Body of pancreas (tissue), 4 donors: ENCODE data around the gene SHLD2. TPM values are rescaled to one million over a fixed set of nuclear protein-coding genes. Genes with fewer than 3 reads are reported as not detected.
"Not testable (repeated sequence)": the region's sequence is repeated elsewhere in the genome, so short reads cannot be mapped to it uniquely, and the experiment has no call there.

Experiments used
- ATAC-seq: fragments of 150-250 bp; one replicate; pipeline ENCODE4 v1.9.1; 2016
- DNase-seq, 4 donors: peaks; one replicate each; pipeline ENCODE4 v3.0.0-alpha.2; 2019
- H3K27ac ChIP-seq, 4 donors: fragments of 200-600 bp; sonication (generic); 1 replicate in 3 of 4; 2 replicates in 1 of 4; pipeline versions ENCODE4 v1.5.1 to v1.6.1; 2016 to 2019; ENCODE audit warnings: mild to moderate bottlenecking in 1 of 4, mixed read lengths in 1 of 4, moderate library complexity in 1 of 4
- H3K27me3 ChIP-seq, 2 donors: fragments of 200-600 bp; sonication (generic); one replicate each; pipeline ENCODE4 v1.6.0; 2016; ENCODE audit warnings: mild to moderate bottlenecking in 1 of 2
- H3K36me3 ChIP-seq, 2 donors: fragments of 200-600 bp; sonication (generic); replicated peaks in 1 of 2; 2 replicates each; pipeline ENCODE4 v1.5.1; 2016; ENCODE audit warnings: low read depth in 2 of 2; ENCODE audit not compliant: insufficient read depth in 1 of 2
- H3K4me1 ChIP-seq: fragments of 200-600 bp; sonication (generic); one replicate; pipeline ENCODE4 v1.6.0; 2016
- H3K4me3 ChIP-seq, 2 donors: fragments of 200-600 bp; sonication (generic); 1 replicate in 1 of 2; 2 replicates in 1 of 2; pipeline ENCODE4 v1.5.1; 2016 to 2019
- H3K9me3 ChIP-seq, 3 donors: fragments of 200-600 bp; sonication (generic); 1 replicate in 2 of 3; 2 replicates in 1 of 3; pipeline ENCODE4 v1.5.1; 2016
- CTCF ChIP-seq, 7 experiments: fragments of 450-650 bp in 4 of 7; fragments of 200-600 bp in 3 of 7; sonication (generic) in 3 of 7; IDR thresholded peaks; one replicate each; pipeline ENCODE4 v1.5.1; 2016 to 2019; ENCODE audit warnings: antibody characterized with exemption in 7 of 7
- WGBS, 2 donors: methylation state at CpG; one replicate each; pipeline ENCODE4 v1.1.5; 2017; 5-methylcytosine and 5-hydroxymethylcytosine counted together
- intact Hi-C: fragments of 100-400 bp; cut with DNase I; formaldehyde crosslinking; loops from one replicate; pipeline ENCODE4 v1.15.1; 2023
- total RNA-seq, 2 donors: library from RNA; depleted of rRNA; stranded (reverse); fragments of >200 nt; gene quantifications; one replicate each; pipeline ENCODE4 v1.1.0, GENCODE V29; 2016

Gene SHLD2
- total RNA-seq, 2 donors from 2014 or later = 15.2 to 16.3 TPM

- intact Hi-C loops, H3K4me3 ChIP-seq, H3K27me3 ChIP-seq, H3K36me3 ChIP-seq, DNase-seq, H3K27ac ChIP-seq, H3K4me1 ChIP-seq, H3K9me3 ChIP-seq: not testable (repeated sequence)
- ATAC-seq = peak; percentile 35
- TF ChIP-seq CTCF (IDR thresholded peaks at IDR 0.05) = peak in 3 of 7 experiments; percentile 12 to 31 (median 14)
- WGBS, 2 donors = 55 to 67% methylated on average over 4 to 5 of the region's 9 CpGs
Measured at GRCh38 chr10:87149020-87149609, 54.1 kb downstream of the SHLD2 start.

DNA sequence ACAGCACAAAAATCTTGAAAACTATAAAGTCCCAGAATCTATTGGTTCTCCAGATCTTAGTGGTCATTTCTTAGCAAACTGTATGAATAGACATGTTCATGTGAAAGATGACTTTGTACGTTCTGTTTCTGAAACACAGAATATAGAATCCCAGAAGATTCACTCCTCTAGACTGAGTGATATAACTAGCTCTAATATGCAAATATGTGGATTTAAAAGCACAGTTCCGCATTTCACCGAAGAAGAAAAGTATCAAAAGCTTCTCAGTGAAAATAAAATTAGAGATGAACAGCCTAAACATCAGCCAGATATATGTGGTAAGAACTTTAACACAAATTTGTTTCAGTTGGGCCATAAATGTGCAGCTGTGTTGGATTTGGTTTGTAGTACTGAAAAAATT is 56.5 kb downstream of the SHLD2 start:
- ATAC-seq = not testable (repeated sequence)
- 89 to 97% methylated on average over 3 of the region's 3 CpGs for WGBS, 2 donors

DNA sequence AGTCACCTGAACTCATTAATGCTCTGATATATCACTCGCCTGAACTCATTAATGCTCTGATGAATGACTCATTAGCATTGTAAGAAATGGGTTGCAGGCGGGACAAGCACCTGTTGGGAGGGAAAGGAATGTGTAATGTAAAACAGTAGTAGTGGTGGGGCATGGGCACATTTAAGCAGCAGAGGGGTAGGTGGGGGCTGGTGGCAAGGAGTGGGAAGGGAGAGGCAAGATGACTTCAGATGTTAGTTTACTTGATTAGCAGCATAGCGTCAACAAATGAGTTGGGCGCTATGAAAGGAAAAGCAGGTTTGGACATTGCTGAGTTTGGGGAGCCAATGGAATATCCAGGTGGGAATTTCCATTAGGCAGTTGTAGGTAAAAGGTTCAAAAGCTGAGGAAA is 61.8 kb downstream of the SHLD2 start:
- H3K27me3 ChIP-seq, DNase-seq, H3K9me3 ChIP-seq, ATAC-seq, H3K4me1 ChIP-seq, H3K36me3 ChIP-seq, H3K27ac ChIP-seq, intact Hi-C loops, H3K4me3 ChIP-seq: not testable (repeated sequence)
- WGBS, 2 donors = 92 to 97% methylated on average over 4 of the region's 4 CpGs

More for the DNA sequence above, 56.5 kb downstream of the SHLD2 start:
- H3K36me3 ChIP-seq, H3K27ac ChIP-seq, H3K27me3 ChIP-seq, H3K4me1 ChIP-seq, DNase-seq, intact Hi-C loops, H3K4me3 ChIP-seq, H3K9me3 ChIP-seq: not testable (repeated sequence)

- H3K27ac ChIP-seq, H3K9me3 ChIP-seq, H3K4me1 ChIP-seq, intact Hi-C loops, DNase-seq, ATAC-seq, H3K27me3 ChIP-seq, H3K4me3 ChIP-seq, H3K36me3 ChIP-seq: not testable (repeated sequence)
- 77 to 85% methylated on average over 3 of the region's 3 CpGs for WGBS, 2 donors
Measured at GRCh38 chr10:87157821-87158220, 62.8 kb downstream of the SHLD2 start.

- DNase-seq, H3K9me3 ChIP-seq, intact Hi-C loops, H3K27me3 ChIP-seq, H3K4me3 ChIP-seq, H3K4me1 ChIP-seq, H3K27ac ChIP-seq, ATAC-seq, H3K36me3 ChIP-seq: not testable (repeated sequence)
- WGBS, 2 donors = 91 to 94% methylated on average over 3 of the region's 3 CpGs
Measured at GRCh38 chr10:87162703-87163293, 67.8 kb downstream of the SHLD2 start.

GRCh38 chr10:87163414-87163813 is 68.4 kb downstream of the SHLD2 start:
- intact Hi-C loops, H3K4me3 ChIP-seq, H3K27ac ChIP-seq, DNase-seq, H3K9me3 ChIP-seq, H3K4me1 ChIP-seq, H3K36me3 ChIP-seq, H3K27me3 ChIP-seq, ATAC-seq: not testable (repeated sequence)
- 91 to 94% methylated on average over 1 of the region's 2 CpGs for WGBS, 2 donors

GRCh38 chr10:87169857-87170256 is 74.9 kb downstream of the SHLD2 start:
- H3K27me3 ChIP-seq, intact Hi-C loops, ATAC-seq, H3K4me1 ChIP-seq, H3K9me3 ChIP-seq, DNase-seq, H3K36me3 ChIP-seq, H3K4me3 ChIP-seq, H3K27ac ChIP-seq: not testable (repeated sequence)
- WGBS, 2 donors = 68 to 90% methylated on average over 3 to 4 of the region's 4 CpGs

DNA sequence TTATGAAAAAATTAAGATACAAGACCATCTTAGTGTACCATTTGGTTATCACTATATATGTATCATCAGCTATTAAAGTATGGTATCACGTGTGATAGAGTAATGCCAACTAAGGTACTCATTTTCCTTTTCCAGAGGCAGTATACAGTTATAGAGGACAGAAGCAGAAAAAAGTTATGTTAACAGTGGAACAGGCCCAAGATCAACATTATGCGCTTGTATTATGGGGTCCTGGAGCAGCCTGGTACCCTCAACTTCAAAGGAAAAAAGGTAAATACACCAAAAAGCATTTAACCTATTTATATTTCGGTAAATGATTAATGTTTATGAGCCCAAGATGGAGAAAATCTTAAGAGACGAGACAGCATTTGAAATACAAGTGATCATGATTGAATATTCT is 75.7 kb downstream of the SHLD2 start:
- H3K4me3 ChIP-seq, H3K27me3 ChIP-seq, ATAC-seq, H3K27ac ChIP-seq, H3K4me1 ChIP-seq, H3K36me3 ChIP-seq, H3K9me3 ChIP-seq, DNase-seq, intact Hi-C loops: not testable (repeated sequence)
- 52 to 73% methylated on average over 1 to 2 of the region's 4 CpGs for WGBS, 2 donors

DNA sequence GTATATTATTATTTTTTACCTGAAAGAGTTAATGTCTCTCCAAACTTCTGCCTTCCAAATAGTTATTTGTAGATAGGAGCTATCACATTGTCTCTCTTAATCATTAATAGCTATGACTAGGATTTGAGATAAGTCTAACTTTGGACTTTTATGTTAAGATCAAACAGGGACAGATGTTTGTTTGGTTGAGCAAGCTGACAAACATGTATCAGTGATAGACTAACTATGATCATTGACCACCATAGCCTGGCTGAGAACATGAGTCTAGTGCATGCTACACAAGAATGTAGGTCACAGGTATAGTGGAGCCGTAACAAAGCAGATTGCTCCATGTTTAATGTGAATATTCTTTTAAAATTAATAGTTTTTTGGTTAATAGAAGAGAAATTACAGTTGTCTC is 76.7 kb downstream of the SHLD2 start:
- H3K4me3 ChIP-seq, H3K4me1 ChIP-seq, H3K9me3 ChIP-seq, DNase-seq, intact Hi-C loops, ATAC-seq, H3K36me3 ChIP-seq, H3K27me3 ChIP-seq, H3K27ac ChIP-seq: not testable (repeated sequence)
- 17 to 30% methylated on average over 1 of the region's 1 CpG for WGBS, 2 donors

GRCh38 chr10:87172178-87172577 is 77.2 kb downstream of the SHLD2 start:
- H3K4me1 ChIP-seq, H3K27me3 ChIP-seq, H3K4me3 ChIP-seq, intact Hi-C loops, ATAC-seq, H3K36me3 ChIP-seq, H3K9me3 ChIP-seq, DNase-seq, H3K27ac ChIP-seq: not testable (repeated sequence)

GRCh38 chr10:87177587-87177986 is 82.6 kb downstream of the SHLD2 start:
- 82 to 93% methylated on average over 2 to 3 of the region's 3 CpGs for WGBS, 2 donors
- intact Hi-C loops, ATAC-seq, DNase-seq, H3K9me3 ChIP-seq, H3K36me3 ChIP-seq, H3K4me3 ChIP-seq, H3K27me3 ChIP-seq, H3K27ac ChIP-seq, H3K4me1 ChIP-seq: not testable (repeated sequence)
